Lung (tissue), 12 donors: ENCODE measurements around the gene ACOX1. TPM values are rescaled to one million over a fixed set of nuclear protein-coding genes. Genes with fewer than 3 reads are reported as not detected.

Source experiments
- ATAC-seq: fragments of 200-7000 bp; cut with Tn5 transposase; one replicate; pipeline ENCODE4 v1.9.1; 2020; ENCODE audit warnings: moderate number of reproducible peaks; ENCODE audit not compliant: insufficient read depth, low FRiP score
- DNase-seq, 3 donors: peaks; one replicate each; pipeline ENCODE4 v3.0.0-alpha.2; 2013 to 2017
- H3K27ac ChIP-seq, 2 donors: one replicate each; pipeline ENCODE4 v1.5.1; 2013; ENCODE audit warnings: mild to moderate bottlenecking in 2 of 2, moderate library complexity in 2 of 2, control low read depth in 1 of 2, inconsistent platforms in 1 of 2, low read depth in 1 of 2, low read length in 1 of 2
- H3K27me3 ChIP-seq, 3 donors: one replicate each; pipeline ENCODE4 v1.5.1; 2013; ENCODE audit warnings: low read length in 2 of 3; ENCODE audit not compliant: control insufficient read depth in 3 of 3, insufficient read depth in 3 of 3
- H3K36me3 ChIP-seq, 4 donors: one replicate each; pipeline ENCODE4 v1.5.1; 2013; ENCODE audit warnings: low read length in 4 of 4, mild to moderate bottlenecking in 1 of 4, moderate library complexity in 1 of 4; ENCODE audit not compliant: control insufficient read depth in 4 of 4, insufficient read depth in 4 of 4
- H3K4me1 ChIP-seq, 5 donors: one replicate each; pipeline ENCODE4 v1.5.1; 2013; ENCODE audit warnings: low read length in 5 of 5, mild to moderate bottlenecking in 2 of 5, moderate library complexity in 1 of 5; ENCODE audit not compliant: control insufficient read depth in 5 of 5, insufficient read depth in 5 of 5
- H3K4me3 ChIP-seq: one replicate; pipeline ENCODE4 v1.5.1; 2013; ENCODE audit warnings: mild to moderate bottlenecking, control low read depth, moderate library complexity
- H3K9ac ChIP-seq, 2 donors: one replicate each; pipeline ENCODE4 v1.5.1; 2013; ENCODE audit warnings: low read length in 2 of 2, control low read depth in 1 of 2; ENCODE audit not compliant: insufficient read depth in 1 of 2
- H3K9me3 ChIP-seq, 4 donors: one replicate each; pipeline ENCODE4 v1.5.1; 2013; ENCODE audit warnings: low read length in 3 of 4, mild to moderate bottlenecking in 1 of 4, moderate library complexity in 1 of 4; ENCODE audit not compliant: control insufficient read depth in 4 of 4, insufficient read depth in 3 of 4
- WGBS, 2 donors: extraction: QIAGEN DNeasy Blood & Tissue Kit; methylation state at CpG; one replicate each; pipeline ENCODE4 v1.1.7; 2013; 5-methylcytosine and 5-hydroxymethylcytosine counted together
- polyA plus RNA-seq, 2 donors: library from polyadenylated mRNA; stranded (reverse); fragments of 200-250 nt; gene quantifications; one replicate each; pipeline ENCODE4 v1.2.1, GENCODE V29; 2013
- total RNA-seq, 2 donors: library from RNA; depleted of rRNA in 1 of 2; stranded (reverse); fragments of >200 nt in 1 of 2; gene quantifications; one replicate each; pipeline ENCODE4 v1.2.1, GENCODE V29; 2014 to 2021
- TF ChIP-seq, protein P1 (sequence below): IDR thresholded peaks from 2 replicates; pipeline ENCODE4 v1.5.1; 2012; ENCODE audit warnings: mild to moderate bottlenecking; ENCODE audit errors: control extremely low read depth, extremely low read depth
- donor health status: control.
- donor health status: control.
- donor health status: Bipolar disorder and iron deficiency.
- donor health status: healthy.
- donor health status: DM: yes; HTN: yes; CAD: no.

Gene ACOX1
- total and polyA plus RNA-seq, 4 donors: 19.9 to 80.1 (median 45.9) TPM

GRCh38 chr17:75904749-75905521, 74.0 kb downstream of the ACOX1 start, which contains the start of gene MRPL38:
TSS of gene MRPL38 (minus strand) at chr17:75904884. CDS start at chr17:75904875, 9 bp downstream.
- no peaks in the 10 kb centered on the region for H3K9me3 ChIP-seq
- peaks cover 0 to 18% (median 6%) of the 10 kb centered on the region in 4 donors for H3K36me3 ChIP-seq
- ATAC-seq (peak; percentile 92), DNase-seq (peak; percentile 92 to 96 (median 94))
- peak within 1 kb of the TSS in 1 of 2 donors; percentile 86 for H3K9ac ChIP-seq
- TF ChIP-seq, protein P1, sequence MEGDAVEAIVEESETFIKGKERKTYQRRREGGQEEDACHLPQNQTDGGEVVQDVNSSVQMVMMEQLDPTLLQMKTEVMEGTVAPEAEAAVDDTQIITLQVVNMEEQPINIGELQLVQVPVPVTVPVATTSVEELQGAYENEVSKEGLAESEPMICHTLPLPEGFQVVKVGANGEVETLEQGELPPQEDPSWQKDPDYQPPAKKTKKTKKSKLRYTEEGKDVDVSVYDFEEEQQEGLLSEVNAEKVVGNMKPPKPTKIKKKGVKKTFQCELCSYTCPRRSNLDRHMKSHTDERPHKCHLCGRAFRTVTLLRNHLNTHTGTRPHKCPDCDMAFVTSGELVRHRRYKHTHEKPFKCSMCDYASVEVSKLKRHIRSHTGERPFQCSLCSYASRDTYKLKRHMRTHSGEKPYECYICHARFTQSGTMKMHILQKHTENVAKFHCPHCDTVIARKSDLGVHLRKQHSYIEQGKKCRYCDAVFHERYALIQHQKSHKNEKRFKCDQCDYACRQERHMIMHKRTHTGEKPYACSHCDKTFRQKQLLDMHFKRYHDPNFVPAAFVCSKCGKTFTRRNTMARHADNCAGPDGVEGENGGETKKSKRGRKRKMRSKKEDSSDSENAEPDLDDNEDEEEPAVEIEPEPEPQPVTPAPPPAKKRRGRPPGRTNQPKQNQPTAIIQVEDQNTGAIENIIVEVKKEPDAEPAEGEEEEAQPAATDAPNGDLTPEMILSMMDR: peak; percentile 90
- peak within 1 kb of the TSS; percentile 93 for H3K4me3 ChIP-seq
- WGBS, 2 donors: 2 to 3% methylated on average over 47 to 68 of the region's 69 CpGs
- H3K4me1 ChIP-seq: peaks cover 0 to 7% (median 0%) of the 10 kb centered on the region in 5 donors
- H3K27ac ChIP-seq: peak within 1 kb of the TSS; percentile 94
- H3K27me3 ChIP-seq: no peaks in the 10 kb centered on the region

DNA sequence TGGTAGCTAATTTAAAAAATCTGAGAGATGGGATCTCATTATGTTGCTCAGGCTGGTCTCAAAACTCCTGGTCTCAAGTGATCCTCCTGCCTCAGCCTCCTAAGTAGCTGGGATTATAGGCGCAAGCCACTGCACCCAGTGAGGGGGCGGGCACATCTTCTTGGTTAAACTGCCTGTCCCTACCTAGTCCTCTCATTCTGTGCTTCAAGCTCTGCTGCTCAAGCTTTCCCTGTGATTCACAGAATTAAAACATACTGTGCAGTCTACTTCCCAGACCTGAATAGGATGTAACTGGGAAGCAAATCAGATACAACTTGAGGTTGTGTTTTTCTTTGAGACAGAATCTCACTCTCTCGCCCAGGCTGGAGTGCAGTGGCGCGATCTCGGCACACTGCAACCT, 76.6 kb downstream of the ACOX1 start:
- Histone ChIP-seq H3K27me3 (no peaks in the 10 kb centered on the region), H3K4me3 (no peak overlapping the region), H3K4me1 (peaks cover 0 to 9% (median 0%) of the 10 kb centered on the region in 5 donors), H3K9me3 (no peaks in the 10 kb centered on the region), H3K36me3 (peaks cover 0 to 31% (median 12%) of the 10 kb centered on the region in 4 donors), H3K27ac (no peak overlapping the region), H3K9ac (no peak overlapping the region)
- ATAC-seq (no peak), DNase-seq (no peak)
- TF ChIP-seq, protein P1: no peak
- WGBS, 2 donors: 95 to 99% methylated on average over 6 of the region's 6 CpGs

DNA sequence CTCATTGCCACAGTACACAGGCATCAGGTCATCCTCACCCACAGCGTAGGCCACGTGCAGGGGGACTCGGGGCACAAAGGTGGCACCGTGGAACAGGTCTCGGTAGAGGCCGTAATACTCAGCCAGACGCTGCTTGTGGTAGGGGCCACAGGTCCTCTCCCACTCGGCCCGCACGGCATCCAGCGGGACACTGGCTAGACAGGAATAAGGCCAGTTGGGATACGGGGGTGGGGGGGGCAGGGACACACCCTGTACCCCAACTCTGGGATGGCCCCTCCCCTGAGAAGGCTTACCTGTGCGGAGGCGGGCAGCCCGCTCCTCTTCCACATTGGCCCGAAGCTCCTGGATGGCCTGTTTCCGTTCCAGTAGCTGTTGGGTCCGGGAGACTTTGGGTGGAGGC, 77.2 kb downstream of the ACOX1 start:
- no peak for DNase-seq

More for the DNA sequence above, 77.2 kb downstream of the ACOX1 start:
- H3K27me3 ChIP-seq: no peaks in the 10 kb centered on the region
- no peak overlapping the region for H3K4me3 ChIP-seq
- TF ChIP-seq, protein P1: no peak
- H3K9ac ChIP-seq: no peak overlapping the region
- no peaks in the 10 kb centered on the region for H3K9me3 ChIP-seq
- peaks cover 0 to 31% (median 12%) of the 10 kb centered on the region in 4 donors for H3K36me3 ChIP-seq
- 93 to 99% methylated on average over 18 of the region's 18 CpGs for WGBS, 2 donors
- H3K4me1 ChIP-seq: peaks cover 0 to 14% (median 0%) of the 10 kb centered on the region in 5 donors
- H3K27ac ChIP-seq: no peak overlapping the region
- ATAC-seq: no peak
